T-helper 9 cell (primary cell): ENCODE measurements around the gene DIAPH3.

Experiments
- DNase-seq: peaks from one replicate; pipeline ENCODE4 v3.0.0-alpha.2; 2020

DIAPH3 gene

DNA sequence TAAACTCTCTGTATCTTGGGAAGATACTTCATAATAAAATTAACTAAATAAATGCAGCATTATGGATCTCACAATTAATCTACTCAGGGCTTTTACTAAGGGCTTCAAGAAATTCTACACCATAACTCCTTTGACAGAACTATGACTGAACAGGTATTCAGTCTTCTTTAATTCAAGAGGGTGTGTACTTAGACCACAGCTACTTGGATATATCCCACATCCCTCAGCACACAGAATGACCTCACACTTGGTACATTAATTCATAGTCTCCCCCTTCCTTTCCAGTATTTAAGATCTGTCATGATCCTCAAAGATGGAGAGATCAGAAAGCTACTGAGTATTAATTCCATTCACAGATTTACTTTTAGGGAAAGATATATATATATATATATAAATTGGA, 11.6 kb downstream of the DIAPH3 start:
- DNase-seq = no peak

DNA sequence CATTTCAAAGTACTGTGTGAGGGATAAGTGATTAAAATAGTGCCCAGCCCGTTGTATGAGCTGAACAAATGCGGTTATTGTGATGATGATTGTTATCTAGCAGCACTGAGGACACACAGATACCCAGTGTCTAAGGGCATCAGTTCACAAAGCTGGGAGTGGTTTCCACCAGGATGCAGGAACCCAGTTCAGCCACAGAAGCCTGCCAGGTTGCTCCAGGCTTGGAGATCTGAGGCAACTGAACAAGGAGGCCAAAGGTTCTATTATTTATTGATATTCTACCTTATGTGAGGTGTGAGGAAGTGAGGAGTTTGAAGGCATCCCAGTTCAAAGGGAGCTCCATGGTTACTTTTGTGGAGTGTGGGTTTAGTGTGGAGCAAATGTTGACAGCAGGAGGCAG, 13.2 kb downstream of the DIAPH3 start:
- DNase-seq = no peak

DNA sequence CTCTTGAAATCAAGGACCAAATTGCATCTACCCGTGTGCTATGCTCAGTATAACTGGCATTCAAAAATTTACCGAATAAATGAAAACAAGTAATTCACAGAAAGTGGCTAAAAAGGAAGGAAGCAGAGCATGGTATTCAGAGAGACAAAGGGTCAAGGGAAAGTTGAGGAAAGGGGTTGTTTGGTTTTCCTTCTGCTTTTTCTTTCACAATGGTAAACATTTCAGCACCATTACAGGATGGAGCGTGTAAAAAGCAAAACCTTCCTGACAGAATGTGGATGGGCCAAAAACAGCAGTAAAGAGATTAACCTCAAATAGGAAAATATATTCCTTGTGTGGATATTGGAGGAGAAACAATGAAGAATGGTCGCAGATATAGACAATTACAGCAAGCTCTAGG, 14.8 kb downstream of the DIAPH3 start:
- no peak for DNase-seq

DNA sequence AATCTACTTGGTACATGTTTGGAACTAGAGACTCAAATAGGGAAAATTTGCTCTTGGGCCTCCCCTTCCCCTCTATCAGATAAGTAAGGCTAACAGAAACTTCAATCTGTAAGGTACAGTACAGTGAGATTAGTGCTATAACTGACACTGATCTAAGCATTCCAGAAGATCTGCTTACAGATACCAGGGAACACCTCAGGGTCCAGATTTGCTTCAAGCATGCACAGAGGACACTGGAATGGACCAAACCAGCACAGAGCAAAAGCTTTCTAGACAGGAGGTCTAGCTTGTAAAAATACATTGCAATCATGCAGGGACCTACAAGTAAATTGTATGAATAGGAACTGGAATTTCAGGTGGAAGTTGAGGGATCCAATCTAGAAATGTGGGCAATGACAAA, 16.4 kb downstream of the DIAPH3 start:
- DNase-seq = no peak

DNA sequence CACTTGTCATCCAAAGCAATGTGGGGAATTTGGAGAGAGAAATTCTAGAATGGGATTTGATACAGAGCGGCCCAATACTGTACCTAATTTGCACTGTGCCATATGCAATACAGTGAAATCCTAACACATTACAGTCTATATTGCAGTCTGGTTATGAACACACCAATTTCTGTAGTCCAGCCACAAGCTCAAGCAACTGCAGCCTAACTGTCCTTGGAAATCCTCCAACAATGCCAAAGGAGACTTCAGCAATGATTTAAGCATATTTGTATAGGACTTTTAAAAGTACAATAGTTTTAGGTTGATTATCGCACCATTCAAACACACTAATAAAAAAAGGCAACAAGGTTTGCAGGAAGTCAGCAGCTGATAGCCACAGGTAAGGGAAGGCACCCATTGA, 17.3 kb downstream of the DIAPH3 start:
- DNase-seq = no peak

DNA sequence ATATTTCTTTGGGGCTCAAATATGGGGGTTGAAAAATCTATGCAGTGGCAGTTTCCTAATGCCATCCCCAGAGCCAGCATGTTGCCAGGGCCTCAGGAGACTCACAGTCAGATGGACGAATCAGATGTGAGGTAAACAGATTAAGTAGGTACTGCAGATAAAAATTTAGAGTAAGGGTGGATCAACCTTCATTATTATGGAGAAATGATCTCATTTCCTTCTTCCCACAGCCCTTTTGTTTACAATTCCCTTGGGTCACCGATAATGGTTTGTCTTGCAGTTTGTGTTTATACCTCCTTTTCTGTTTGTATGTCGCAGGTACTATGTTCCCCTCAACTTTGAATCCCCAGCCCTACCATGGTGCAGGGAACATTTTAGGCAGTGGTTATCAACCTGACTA, 20.0 kb downstream of the DIAPH3 start:
- DNase-seq = no peak

DNA sequence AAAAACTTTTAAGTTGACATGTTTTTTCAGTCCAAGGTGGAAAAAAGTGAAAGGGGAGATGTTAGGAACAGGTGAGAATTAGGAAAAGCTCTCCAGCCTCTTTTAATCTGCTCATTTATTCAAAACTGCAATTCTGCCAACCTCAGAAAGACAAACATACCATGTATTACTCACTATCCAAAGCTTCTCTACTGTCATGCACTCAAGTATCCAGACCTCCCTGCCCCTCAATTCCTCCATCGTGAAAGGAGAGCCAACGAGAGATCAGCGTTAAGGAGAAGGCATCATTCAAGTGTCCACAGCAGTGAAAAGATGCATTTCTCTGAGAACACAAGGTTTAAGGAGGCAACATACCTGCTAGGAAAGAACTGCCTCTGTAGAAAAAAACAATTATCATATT, 24.5 kb downstream of the DIAPH3 start:
- DNase-seq = no peak

DNA sequence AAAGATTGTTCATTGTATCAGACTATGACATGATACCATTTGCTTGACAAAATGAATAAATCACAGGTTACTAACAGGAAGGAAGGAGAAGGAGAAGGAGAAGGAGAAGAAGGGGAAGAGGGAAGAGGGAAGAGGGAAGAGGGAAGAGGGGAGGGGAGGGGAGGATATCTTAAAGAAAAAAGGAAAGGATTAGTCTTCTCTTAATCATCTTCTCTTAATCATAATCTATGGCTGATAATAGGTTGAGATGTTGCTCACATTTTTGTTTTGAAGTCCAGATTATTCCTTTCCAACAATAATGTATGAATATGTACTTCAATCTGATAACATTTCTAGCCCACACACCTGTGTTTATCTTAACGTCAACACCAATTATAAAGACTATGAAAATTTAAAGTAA, 25.1 kb downstream of the DIAPH3 start:
- DNase-seq = no peak

DNA sequence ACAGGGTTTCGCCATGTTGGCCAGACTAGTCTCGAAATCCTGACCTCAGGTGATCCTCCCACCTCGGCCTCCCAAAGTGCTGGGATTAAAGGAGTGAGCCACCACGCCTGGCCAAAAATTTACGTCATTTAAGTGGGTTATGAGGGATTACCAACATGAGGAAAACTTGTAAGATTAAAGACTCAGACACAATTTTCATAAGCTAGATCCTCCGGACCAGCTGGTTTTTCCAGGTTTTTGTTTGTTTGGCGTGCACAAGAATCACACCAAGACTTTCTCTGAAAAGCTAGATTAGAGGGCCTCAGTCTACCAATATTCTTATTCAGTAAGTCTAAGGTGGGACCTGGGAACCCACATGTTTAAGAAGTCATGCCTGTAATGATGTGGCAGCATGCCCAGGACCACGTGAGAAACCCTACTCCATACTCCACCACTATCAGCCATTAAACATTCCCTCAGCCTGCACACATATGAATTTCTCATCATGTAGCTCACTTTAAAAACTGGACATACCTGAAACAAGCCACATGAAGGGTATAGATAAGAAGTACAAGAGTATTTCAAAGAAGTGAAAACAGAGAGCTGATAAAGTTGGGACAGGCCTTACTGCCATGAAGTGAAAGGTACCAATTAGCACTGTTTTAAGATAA, 25.7 kb downstream of the DIAPH3 start:
- no peak for DNase-seq

DNA sequence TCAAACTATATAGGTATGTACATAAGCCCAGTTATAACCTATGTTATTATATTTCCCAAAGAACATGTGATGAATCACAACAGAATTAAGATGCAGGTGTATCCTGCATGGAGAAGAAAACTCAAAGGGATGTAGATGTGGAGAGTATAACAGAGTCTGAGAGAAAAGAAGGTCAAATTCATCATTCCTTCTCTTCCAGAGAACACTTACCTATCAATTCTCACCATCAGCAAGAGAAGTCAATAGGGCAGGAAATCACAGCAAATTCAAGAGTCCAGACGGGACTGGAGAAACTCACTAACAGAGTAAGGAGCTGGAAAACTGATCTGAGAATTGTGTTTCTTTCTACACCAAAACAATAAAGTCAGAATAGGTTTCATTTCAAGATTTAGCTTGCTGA, 28.4 kb downstream of the DIAPH3 start:
- DNase-seq = no peak

DNA sequence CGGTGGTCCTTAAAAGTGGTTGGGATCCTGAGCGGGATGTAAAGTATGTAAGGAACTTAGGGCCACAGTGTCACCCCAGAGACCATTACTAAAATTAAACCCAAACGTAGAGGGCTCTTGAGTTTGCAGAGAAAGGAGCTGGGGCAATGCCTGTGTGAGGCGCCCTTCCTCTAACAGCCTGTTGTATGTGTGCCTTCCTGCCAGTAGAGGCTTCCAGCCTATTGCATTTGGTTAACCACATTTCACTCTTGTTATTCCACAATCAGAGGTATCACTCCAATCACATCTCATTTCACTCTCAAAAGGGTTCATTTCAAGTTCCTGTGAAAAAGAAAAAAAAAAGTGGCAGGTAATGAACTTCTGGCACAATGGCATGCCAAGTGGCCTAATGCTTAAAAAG, 29.4 kb downstream of the DIAPH3 start:
- no peak for DNase-seq

DNA sequence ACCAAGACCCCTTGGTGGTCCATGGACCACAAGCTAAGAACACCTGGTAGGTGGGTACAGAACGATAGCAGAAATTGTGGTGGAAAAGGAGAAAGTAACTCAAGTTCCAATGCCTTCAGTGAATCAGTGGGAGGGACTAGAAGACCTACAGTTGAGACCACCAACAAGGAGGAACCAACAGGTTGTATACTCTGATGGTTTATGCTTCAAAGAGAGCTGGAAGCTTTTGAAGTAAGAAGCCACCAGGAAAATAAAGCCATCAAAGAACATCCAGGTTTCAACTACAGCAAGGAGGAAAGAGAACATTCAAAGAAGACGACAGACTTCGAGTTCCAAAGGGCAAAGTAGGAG, 42.4 kb downstream of the DIAPH3 start:
- no peak for DNase-seq

DNA sequence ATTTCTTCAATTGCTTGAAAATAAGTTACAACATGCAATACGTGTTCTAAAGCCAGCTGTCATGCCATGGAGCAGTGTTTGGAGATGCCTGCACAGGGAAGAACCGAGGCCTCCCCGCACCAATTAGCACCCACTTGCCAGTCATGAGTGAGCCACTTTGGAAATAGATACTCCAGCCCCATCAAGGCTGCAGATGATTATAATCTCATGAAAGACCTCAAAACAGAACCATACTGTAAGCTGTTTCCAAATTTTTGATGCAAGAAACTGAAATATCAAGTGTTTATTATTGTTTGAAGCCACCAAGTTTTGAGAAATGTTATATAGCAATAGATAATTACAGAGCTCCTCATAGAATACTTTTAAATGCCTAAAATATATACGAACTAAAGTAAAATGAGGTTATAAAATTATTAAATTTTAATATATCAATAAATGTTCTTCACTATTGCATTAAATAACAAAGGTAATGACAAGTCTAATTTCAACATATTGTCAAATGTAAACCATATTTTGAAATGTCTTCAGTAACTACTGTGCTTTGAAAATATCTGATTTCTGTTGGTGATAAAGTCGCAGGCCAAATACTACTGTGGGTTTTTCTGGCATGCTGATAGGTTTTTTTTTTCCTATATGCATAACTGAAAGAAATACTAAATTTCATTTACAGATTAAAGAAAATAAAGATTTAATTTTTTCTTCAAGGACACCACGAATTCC, 43.0 kb downstream of the DIAPH3 start:
- DNase-seq = no peak

DNA sequence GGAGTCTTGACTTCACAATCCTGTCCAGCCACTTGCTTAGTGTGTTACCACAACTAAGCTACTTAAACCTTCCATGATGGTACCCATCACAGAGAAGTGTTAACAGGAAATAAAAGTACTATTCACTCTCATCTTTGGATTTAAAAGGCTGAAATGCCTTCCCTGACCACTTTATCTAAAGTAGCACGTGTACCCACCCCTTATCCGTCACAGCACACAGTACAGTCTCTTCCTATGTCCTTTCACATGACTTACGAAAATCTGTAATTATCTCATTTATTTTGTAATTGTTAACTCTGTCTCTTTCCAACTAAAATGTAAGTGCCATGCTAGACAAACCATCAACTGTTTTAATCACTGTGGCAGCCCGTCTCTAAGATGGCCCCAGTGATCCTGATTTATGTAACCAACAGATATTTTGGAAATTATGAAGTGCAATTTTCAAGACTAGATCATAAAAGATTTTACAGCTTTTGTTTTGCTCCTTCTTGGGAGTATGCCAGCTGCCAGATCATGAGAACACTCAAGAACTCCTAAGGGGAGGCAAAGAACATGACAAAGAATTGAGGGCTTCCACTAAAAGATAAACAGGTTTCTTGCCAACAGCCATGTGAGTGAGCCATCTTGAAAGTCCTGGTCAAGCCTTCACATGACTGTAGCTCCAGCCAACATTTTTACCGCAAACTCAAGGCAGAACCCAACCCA, 44.9 kb downstream of the DIAPH3 start:
- no peak for DNase-seq

DNA sequence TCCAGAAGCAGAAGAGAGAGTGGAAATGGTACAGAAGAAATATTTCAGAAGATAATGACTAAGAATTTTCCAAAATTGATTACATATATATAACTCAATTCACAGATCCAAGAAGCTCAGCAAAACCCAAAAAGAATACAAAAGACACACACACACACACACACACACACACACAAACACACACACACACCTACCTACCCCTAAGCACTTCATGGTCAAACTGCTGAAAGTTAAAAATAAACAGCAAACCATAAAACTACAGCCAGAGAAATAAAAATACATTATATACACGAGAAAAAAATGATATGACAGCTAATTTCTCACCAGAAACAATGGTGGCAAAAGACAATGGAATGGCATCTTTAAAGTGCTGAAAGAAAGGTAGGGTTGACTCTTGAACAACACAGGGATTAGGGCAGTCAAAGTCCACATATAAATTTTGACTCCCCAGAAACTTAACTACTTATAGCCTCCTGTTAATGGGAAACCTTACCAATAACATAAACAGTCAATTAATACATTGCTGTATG, 49.2 kb downstream of the DIAPH3 start:
- no peak for DNase-seq

DNA sequence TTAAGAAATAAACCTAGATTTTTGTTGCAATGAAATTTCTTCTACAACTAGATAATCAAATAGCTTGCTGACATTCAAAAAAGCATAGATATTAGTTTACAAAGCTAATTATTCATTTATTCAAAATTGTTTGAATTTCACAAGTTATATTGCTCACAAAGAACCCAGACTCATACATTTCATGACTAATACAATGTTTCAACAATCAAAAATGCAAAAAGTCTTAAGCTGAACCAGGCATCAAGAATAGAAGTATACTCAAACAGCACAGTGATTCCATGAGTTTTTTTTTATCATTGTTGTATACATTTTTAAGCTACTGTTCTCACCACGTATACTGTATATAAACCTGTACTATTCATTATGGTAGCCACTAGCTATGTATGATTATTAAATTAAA, 51.0 kb downstream of the DIAPH3 start:
- DNase-seq = no peak

DNA sequence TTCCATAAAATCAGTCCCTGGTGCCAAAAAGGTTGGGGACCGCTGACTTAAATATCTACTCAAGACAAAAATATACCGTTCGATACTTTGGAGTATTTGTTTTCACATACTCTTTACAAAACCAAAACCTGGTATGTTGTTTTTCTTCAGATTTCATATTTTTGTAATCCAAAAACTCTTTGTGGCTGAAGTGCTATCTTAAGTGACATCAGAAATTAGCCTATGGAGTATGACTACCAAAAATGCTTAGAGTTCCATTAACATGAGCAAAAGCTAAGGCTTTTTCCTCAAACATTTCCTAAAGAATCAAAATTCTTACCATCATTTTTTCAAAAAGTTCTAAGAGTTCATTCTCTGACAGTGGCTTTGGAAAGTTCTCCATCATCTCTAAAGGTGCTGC, 52.0 kb downstream of the DIAPH3 start:
- no peak for DNase-seq

DNA sequence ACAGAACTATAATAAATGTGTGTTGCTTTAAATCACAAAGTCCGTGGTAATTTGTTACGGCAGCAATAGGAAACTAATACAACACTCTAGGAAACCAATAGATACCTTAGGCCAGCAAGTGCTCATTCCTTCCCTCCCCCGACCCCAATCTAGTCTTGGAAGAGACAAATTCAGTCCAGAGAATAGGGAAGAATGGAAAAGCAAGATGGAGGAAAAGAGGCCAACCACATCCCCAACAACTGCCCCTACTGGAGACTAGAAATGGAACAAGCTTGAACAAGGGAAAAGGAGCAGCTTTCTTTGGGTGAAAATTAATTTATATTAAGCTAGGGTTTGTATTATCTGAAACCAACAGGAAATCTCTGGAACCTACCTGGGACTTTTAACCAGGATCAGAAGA, 54.4 kb downstream of the DIAPH3 start:
- no peak for DNase-seq

DNA sequence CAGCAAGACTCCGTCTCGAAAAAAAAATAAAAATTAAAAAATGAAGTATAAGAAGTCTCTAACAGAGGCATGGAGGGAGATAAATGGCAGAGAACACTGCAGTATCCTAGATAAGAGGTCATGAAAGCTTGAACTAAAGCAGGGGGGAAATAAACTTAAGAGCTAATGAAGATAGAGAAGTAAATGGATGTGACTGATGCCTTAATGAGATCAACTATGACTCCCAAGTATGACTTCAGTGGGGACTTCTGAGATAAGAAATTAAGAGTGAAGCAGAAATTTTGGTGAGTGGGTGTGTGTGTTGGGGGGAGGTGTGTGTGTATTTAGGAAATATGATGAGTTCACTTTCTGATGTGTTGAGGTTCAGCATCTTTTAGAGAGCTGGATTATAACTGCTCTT, 55.1 kb downstream of the DIAPH3 start:
- no peak for DNase-seq

DNA sequence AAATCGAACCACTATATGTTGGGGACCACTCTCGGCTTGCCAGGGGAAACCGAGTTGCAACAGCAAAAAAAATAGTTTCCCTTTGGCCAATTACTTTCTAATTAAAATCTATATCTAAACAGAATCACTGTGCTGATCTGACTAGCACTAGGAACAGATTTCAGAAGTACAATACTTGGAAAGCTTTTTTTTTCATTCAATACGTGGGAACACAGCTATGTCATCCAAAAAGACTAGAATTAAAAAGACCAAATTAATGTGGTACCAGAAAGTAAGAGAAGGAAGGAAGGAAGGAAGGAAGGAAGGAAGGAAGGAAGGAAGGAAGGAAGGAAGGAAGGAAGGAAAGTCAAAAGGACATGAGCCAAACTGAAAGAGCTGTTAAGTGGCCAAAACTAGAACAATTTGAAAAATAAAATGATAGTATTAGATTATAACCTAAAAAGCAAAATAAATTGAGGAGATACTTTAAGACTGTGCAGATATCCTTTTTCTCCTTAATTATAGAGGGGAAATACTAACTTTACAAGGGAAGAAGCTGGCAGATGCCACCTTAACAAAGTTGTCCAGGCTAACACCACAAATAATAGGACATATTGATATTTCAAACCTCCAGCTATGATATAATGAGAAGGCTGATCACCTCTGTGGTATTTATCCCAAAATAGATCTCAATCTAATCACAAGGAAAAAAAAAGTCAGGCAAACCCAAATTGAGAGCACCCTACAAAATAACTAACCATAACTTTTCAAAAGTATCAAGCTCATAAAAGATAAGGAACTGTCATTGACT, 63.9 kb downstream of the DIAPH3 start:
- no peak for DNase-seq

DNA sequence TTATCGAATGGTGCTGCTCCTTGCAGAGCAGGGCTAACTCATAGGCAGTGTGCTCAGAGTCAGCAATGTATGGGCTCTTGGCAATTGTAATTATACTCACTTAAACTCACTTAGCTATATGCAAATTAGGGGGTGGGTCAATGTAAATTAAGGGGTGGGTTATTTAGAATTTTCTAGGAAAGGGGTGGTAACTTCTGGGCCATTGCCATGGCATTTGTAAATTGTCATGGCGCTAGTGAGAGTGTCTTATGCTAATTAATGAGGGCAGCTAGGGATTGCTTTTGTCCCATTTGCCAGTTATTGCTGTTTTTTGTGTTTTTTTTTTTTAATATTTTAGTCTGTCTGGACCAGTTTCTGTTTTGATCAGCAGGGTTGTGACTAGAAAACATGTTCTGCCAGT, 68.4 kb downstream of the DIAPH3 start:
- DNase-seq = no peak

DNA sequence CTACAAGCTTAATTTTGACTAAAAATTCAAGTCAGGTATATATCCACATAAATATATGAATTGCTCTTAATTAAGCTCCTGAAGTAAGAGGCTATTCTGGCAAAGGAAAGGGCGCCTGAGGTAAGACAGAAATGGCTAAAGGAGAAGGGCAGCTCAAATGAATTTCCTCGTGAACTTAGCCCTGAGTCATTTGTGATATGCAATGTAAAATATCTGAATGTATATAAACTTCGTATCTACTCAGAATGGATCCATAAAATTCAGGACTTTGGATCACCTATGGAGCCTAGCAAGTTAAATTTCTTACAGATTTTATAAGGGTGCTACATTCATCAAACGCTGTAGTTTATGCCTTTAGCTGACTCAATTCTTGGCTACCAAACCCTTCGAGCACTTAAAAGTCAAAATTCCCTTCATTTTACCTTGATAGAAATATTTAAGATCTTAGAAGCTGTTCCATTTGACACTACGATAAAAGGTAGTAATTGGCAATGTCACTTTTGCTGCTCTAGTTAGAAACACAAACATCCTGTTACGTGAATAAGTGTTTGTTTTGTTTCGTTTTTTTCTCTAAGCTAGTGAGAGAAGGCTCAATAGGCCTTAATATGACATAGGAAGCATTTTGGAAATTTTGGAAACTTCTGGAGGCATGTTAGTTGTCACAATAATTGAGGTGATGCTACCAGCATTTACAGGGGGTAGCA, 69.2 kb downstream of the DIAPH3 start:
- DNase-seq = no peak
